ENCODE measurements around the gene STEAP1B.

The STEAP1B gene

GRCh38 chr7:22380333-22380732, 119.7 kb downstream of the STEAP1B start:
- no peaks in the 10 kb centered on the region for H3K79me2 ChIP-seq (ENCODE audit: insufficient read depth, low read length)

GRCh38 chr7:22378199-22378980, 121.6 kb downstream of the STEAP1B start:
- no peaks in the 10 kb centered on the region for H3K36me3 ChIP-seq (ENCODE audit: low read length)
- no peaks in the 10 kb centered on the region for H3F3A ChIP-seq (ENCODE audit: insufficient read depth)
- no peaks in the 10 kb centered on the region for H3K9me3 ChIP-seq (ENCODE audit: insufficient read depth, low read length)
- no peaks in the 10 kb centered on the region for H3K27me3 ChIP-seq (ENCODE audit: low read length)
- H3K9me2 ChIP-seq (replicated peaks; ENCODE audit: insufficient read depth, low read length) = no peaks in the 10 kb centered on the region
- H2AFZ ChIP-seq (ENCODE audit: low read depth, low read length, severe bottlenecking) = no peak overlapping the region
- no peaks in the 10 kb centered on the region for H3K79me2 ChIP-seq (ENCODE audit: insufficient read depth, low read length)
- H3K27ac ChIP-seq (ENCODE audit: low read depth, low read length) = no peak overlapping the region
- H4K20me1 ChIP-seq (ENCODE audit: low read depth, low read length) = no peaks in the 10 kb centered on the region
- no peak overlapping the region for H3K9ac ChIP-seq (ENCODE audit: low read length)
- H3K4me3 ChIP-seq (ENCODE audit: insufficient read depth, low read length, poor library complexity, severe bottlenecking) = no peak overlapping the region
- no peak overlapping the region for H3K4me2 ChIP-seq (ENCODE audit: low read depth, low read length, poor library complexity, severe bottlenecking)
- TF ChIP-seq EZH2phosphoT487 (conservative IDR thresholded peaks at IDR 0.05; ENCODE audit: low read length) = no peak
- TF ChIP-seq CTCF (IDR thresholded peaks at IDR 0.05; ENCODE audit: insufficient read depth, low read length, poor library complexity, severe bottlenecking) = no peak

More at GRCh38 chr7:22380333-22380732, 119.7 kb downstream of the STEAP1B start:
- no peaks in the 10 kb centered on the region for H3K9me2 ChIP-seq (replicated peaks; ENCODE audit: insufficient read depth, low read length)
- H3K4me2 ChIP-seq (ENCODE audit: low read depth, low read length, poor library complexity, severe bottlenecking) = no peak overlapping the region
- no peak overlapping the region for H3K9ac ChIP-seq (ENCODE audit: low read length)
- TF ChIP-seq EZH2phosphoT487 (conservative IDR thresholded peaks at IDR 0.05; ENCODE audit: low read length) = no peak
- no peak overlapping the region for H3K27ac ChIP-seq (ENCODE audit: low read depth, low read length)
- no peak overlapping the region for H3K4me3 ChIP-seq (ENCODE audit: insufficient read depth, low read length, poor library complexity, severe bottlenecking)
- H4K20me1 ChIP-seq (ENCODE audit: low read depth, low read length) = no peaks in the 10 kb centered on the region
- H3K36me3 ChIP-seq (ENCODE audit: low read length) = no peaks in the 10 kb centered on the region
- H3F3A ChIP-seq (ENCODE audit: insufficient read depth) = no peaks in the 10 kb centered on the region
- no peaks in the 10 kb centered on the region for H3K27me3 ChIP-seq (ENCODE audit: low read length)
- H3K9me3 ChIP-seq (ENCODE audit: insufficient read depth, low read length) = no peaks in the 10 kb centered on the region
- H2AFZ ChIP-seq (ENCODE audit: low read depth, low read length, severe bottlenecking) = no peak overlapping the region

- H3K4me3 ChIP-seq (ENCODE audit: insufficient read depth, low read length, poor library complexity, severe bottlenecking) = no peak overlapping the region
Observed at GRCh38 chr7:22377703-22378102, 122.3 kb downstream of the STEAP1B start.

More at GRCh38 chr7:22377703-22378102, 122.3 kb downstream of the STEAP1B start:
- H3K9ac ChIP-seq (ENCODE audit: low read length) = no peak overlapping the region
- H3K27me3 ChIP-seq (ENCODE audit: low read length) = no peaks in the 10 kb centered on the region
- H3K4me2 ChIP-seq (ENCODE audit: low read depth, low read length, poor library complexity, severe bottlenecking) = no peak overlapping the region
- no peaks in the 10 kb centered on the region for H3K79me2 ChIP-seq (ENCODE audit: insufficient read depth, low read length)
- no peak overlapping the region for H3K27ac ChIP-seq (ENCODE audit: low read depth, low read length)
- H3K9me3 ChIP-seq (ENCODE audit: insufficient read depth, low read length) = no peaks in the 10 kb centered on the region
- no peak overlapping the region for H2AFZ ChIP-seq (ENCODE audit: low read depth, low read length, severe bottlenecking)
- no peaks in the 10 kb centered on the region for H4K20me1 ChIP-seq (ENCODE audit: low read depth, low read length)
- no peak for TF ChIP-seq CTCF (IDR thresholded peaks at IDR 0.05; ENCODE audit: insufficient read depth, low read length, poor library complexity, severe bottlenecking)
- TF ChIP-seq EZH2phosphoT487 (conservative IDR thresholded peaks at IDR 0.05; ENCODE audit: low read length) = no peak
- no peaks in the 10 kb centered on the region for H3K9me2 ChIP-seq (replicated peaks; ENCODE audit: insufficient read depth, low read length)
- H3K36me3 ChIP-seq (ENCODE audit: low read length) = no peaks in the 10 kb centered on the region
- no peaks in the 10 kb centered on the region for H3F3A ChIP-seq (ENCODE audit: insufficient read depth)

Measured in SU-DHL-6 (cell line).